ENCODE data around the gene CLDN20.
"Not testable (repeated sequence)": the region's sequence is repeated elsewhere in the genome, so short reads cannot be mapped to it uniquely, and the experiment has no call there.

The CLDN20 gene

GRCh38 chr6:155263373-155264063 is at the start of gene CLDN20:
CLDN20 (plus strand) TSS chr6:155264013; CDS start chr6:155275720, 11,707 bp downstream.
- no peak for FAIRE-seq

- no peak for FAIRE-seq
Observed at GRCh38 chr6:155215906-155216305, 47.9 kb upstream of the CLDN20 start.

GRCh38 chr6:155216312-155217046 is 47.3 kb upstream of the CLDN20 start:
- FAIRE-seq = no peak

GRCh38 chr6:155218711-155219110 is 45.1 kb upstream of the CLDN20 start:
- not testable (repeated sequence) for FAIRE-seq

GRCh38 chr6:155219299-155219698 is 44.5 kb upstream of the CLDN20 start:
- FAIRE-seq = no peak

GRCh38 chr6:155219858-155220301 is 43.9 kb upstream of the CLDN20 start:
- FAIRE-seq = no peak

- no peak for FAIRE-seq
Observed at GRCh38 chr6:155221086-155221485, 42.7 kb upstream of the CLDN20 start.

GRCh38 chr6:155222506-155222905 is 41.3 kb upstream of the CLDN20 start:
- no peak for FAIRE-seq

GRCh38 chr6:155223646-155224451 is 40.0 kb upstream of the CLDN20 start:
- no peak for FAIRE-seq

- FAIRE-seq = no peak
Observed at GRCh38 chr6:155224618-155225017, 39.2 kb upstream of the CLDN20 start.

- no peak for FAIRE-seq
Observed at GRCh38 chr6:155227046-155227445, 36.8 kb upstream of the CLDN20 start.

GRCh38 chr6:155228546-155229166 is 35.2 kb upstream of the CLDN20 start:
- FAIRE-seq = no peak

GRCh38 chr6:155230975-155231374 is 32.8 kb upstream of the CLDN20 start:
- not testable (repeated sequence) for FAIRE-seq

GRCh38 chr6:155232848-155233247 is 31.0 kb upstream of the CLDN20 start:
- FAIRE-seq = no peak

GRCh38 chr6:155234167-155234566 is 29.6 kb upstream of the CLDN20 start:
- no peak for FAIRE-seq

GRCh38 chr6:155234687-155235086 is 29.1 kb upstream of the CLDN20 start:
- no peak for FAIRE-seq

GRCh38 chr6:155235087-155235486 is 28.7 kb upstream of the CLDN20 start:
- no peak for FAIRE-seq

- FAIRE-seq = no peak
Observed at GRCh38 chr6:155237613-155238012, 26.2 kb upstream of the CLDN20 start.

GRCh38 chr6:155240905-155241600 is 22.8 kb upstream of the CLDN20 start:
- FAIRE-seq = no peak

GRCh38 chr6:155241966-155242365 is 21.8 kb upstream of the CLDN20 start:
- FAIRE-seq = no peak

GRCh38 chr6:155244434-155244833 is 19.4 kb upstream of the CLDN20 start:
- FAIRE-seq = no peak

- no peak for FAIRE-seq
Observed at GRCh38 chr6:155245193-155245592, 18.6 kb upstream of the CLDN20 start.
